K562 (cell line): ENCODE data around the gene DBX1. TPM values are rescaled to one million over a fixed set of nuclear protein-coding genes. Genes with fewer than 3 reads are reported as not detected.

Experiments
- HDAC2 ChIP-seq: fragments of 450-650 bp; IDR thresholded peaks from 2 replicates; pipeline ENCODE4 v1.6.1; 2016; ENCODE audit warnings: mild to moderate bottlenecking
- IRF1 ChIP-seq: sonication (generic); formaldehyde crosslinking; IDR thresholded peaks from 2 replicates; pipeline ENCODE4 v1.8.0; 2022; ENCODE audit warnings: missing genetic modification reagents, mild to moderate bottlenecking, borderline replicate concordance
- MGA ChIP-seq: fragments of 450-650 bp; IDR thresholded peaks from 2 replicates; pipeline ENCODE4 v1.6.1; 2016; ENCODE audit warnings: mild to moderate bottlenecking, moderate library complexity
- ZBTB26 ChIP-seq: fragments of 450-650 bp; formaldehyde crosslinking; IDR thresholded peaks from 2 replicates; pipeline ENCODE4 v1.4.0; 2022; ENCODE audit warnings: missing genetic modification characterization
- ZMIZ1 ChIP-seq, 2 experiments: fragments of 150-350 bp in 1 of 2; IDR thresholded peaks; 2 replicates each; pipeline ENCODE4 v1.6.1; 2012 to 2016; ENCODE audit warnings: low read depth in 2 of 2, low read length in 2 of 2, mild to moderate bottlenecking in 1 of 2, moderate library complexity in 1 of 2
- polyA plus RNA-seq, 8 experiments: library from polyadenylated mRNA; depleted of rRNA in 4 of 8; stranded (reverse) in 5 of 8; unstranded in 3 of 8; fragments of >200 nt; fragmentation: Nextera tagmentation in 2 of 8; fragmentation: Illumina TruSeq in 1 of 8; extraction: Ambion mirVana in 2 of 8; extraction: Trizol in 1 of 8; gene quantifications; 2 replicates each; pipeline versions ENCODE4 v1.2.1 to v1.2.3, GENCODE V29; 2011 to 2014; ENCODE audit warnings: inconsistent platforms in 1 of 8, missing spikeins in 1 of 8
- total RNA-seq, 7 experiments: library from RNA; depleted of rRNA in 6 of 7; stranded (reverse); fragments of >200 nt in 6 of 7; fragmentation: Illumina TruSeq in 2 of 7; extraction: Trizol in 2 of 7; gene quantifications; 2 replicates each; pipeline versions ENCODE4 v1.2.1 to v1.2.3, GENCODE V29; 2011 to 2021; ENCODE audit warnings: low replicate concordance in 1 of 7
- TF ChIP-seq, protein P1 (sequence below): fragments of 450-650 bp; conservative IDR thresholded peaks from 2 replicates; pipeline ENCODE4 v1.6.1; 2016; ENCODE audit warnings: missing genetic modification characterization, low read depth, mild to moderate bottlenecking, control low read depth, missing compliant biosample characterization

DBX1 gene
- total and polyA plus RNA-seq, 9 of the 15 experiments (the other 6 are each of a cell fraction or from before 2014, with no cell fraction given), result not detected

- no peak for TF ChIP-seq ZMIZ1 (IDR thresholded peaks at IDR 0.05; ENCODE audit: low read depth in 2 of 2, low read length in 2 of 2)
- no peak for TF ChIP-seq ZBTB26 (CRISPR knock-in tag)
- TF ChIP-seq MGA, result peak; percentile 96
- no peak for TF ChIP-seq IRF1 (CRISPR knock-in tag)
- TF ChIP-seq HDAC2, result peak; percentile 84
- TF ChIP-seq, protein P1, sequence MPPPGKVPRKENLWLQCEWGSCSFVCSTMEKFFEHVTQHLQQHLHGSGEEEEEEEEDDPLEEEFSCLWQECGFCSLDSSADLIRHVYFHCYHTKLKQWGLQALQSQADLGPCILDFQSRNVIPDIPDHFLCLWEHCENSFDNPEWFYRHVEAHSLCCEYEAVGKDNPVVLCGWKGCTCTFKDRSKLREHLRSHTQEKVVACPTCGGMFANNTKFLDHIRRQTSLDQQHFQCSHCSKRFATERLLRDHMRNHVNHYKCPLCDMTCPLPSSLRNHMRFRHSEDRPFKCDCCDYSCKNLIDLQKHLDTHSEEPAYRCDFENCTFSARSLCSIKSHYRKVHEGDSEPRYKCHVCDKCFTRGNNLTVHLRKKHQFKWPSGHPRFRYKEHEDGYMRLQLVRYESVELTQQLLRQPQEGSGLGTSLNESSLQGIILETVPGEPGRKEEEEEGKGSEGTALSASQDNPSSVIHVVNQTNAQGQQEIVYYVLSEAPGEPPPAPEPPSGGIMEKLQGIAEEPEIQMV (tag), result no peak
These were observed 47.8 kb downstream of the DBX1 start (continued) for GRCh38 chr11:20112291-20113148.
